Neural cell (in vitro differentiated cells): ENCODE data around the gene KCTD16.

Experiments used
- EP300 ChIP-seq: fragments of 450-650 bp; conservative IDR thresholded peaks from 2 replicates; pipeline ENCODE4 v1.6.1; 2014; ENCODE audit warnings: antibody characterized with exemption, mild to moderate bottlenecking, moderate library complexity; ENCODE audit not compliant: poor library complexity, severe bottlenecking
- EZH2 ChIP-seq: fragments of 200-600, 300-800 bp; shearing (Covaris generic), sonication (generic); IDR thresholded peaks from 2 replicates; pipeline ENCODE4 v1.6.1; 2014; ENCODE audit warnings: antibody characterized with exemption, low read length, borderline replicate concordance, mild to moderate bottlenecking; ENCODE audit not compliant: insufficient read depth, poor library complexity, severe bottlenecking
- MXI1 ChIP-seq: fragments of 450-650 bp; conservative IDR thresholded peaks from 2 replicates; pipeline ENCODE4 v1.6.1; 2014; ENCODE audit warnings: antibody characterized with exemption, mild to moderate bottlenecking; ENCODE audit not compliant: poor library complexity, severe bottlenecking
- POLR2AphosphoS5 ChIP-seq: IDR thresholded peaks from 2 replicates; pipeline ENCODE4 v1.6.1; 2012
- RAD21 ChIP-seq: fragments of 450-650 bp; conservative IDR thresholded peaks from 2 replicates; pipeline ENCODE4 v1.6.1; 2014; ENCODE audit warnings: antibody characterized with exemption, mild to moderate bottlenecking, moderate library complexity
- SMC3 ChIP-seq: fragments of 450-650 bp; conservative IDR thresholded peaks from 2 replicates; pipeline ENCODE4 v1.6.1; 2014; ENCODE audit warnings: antibody characterized with exemption, mild to moderate bottlenecking, moderate library complexity; ENCODE audit not compliant: poor library complexity
- TAF1 ChIP-seq: IDR thresholded peaks from 2 replicates; pipeline ENCODE4 v1.6.1; 2012; ENCODE audit warnings: low read depth
- TF ChIP-seq, protein P1 (sequence below): fragments of 450-650 bp; IDR thresholded peaks from 2 replicates; pipeline ENCODE4 v1.5.1; 2014; ENCODE audit warnings: antibody characterized with exemption, mild to moderate bottlenecking, moderate library complexity; ENCODE audit not compliant: poor library complexity, severe bottlenecking

GRCh38 chr5:144289277-144289676 is 118.6 kb downstream of the KCTD16 start:
- TF ChIP-seq, protein P1, sequence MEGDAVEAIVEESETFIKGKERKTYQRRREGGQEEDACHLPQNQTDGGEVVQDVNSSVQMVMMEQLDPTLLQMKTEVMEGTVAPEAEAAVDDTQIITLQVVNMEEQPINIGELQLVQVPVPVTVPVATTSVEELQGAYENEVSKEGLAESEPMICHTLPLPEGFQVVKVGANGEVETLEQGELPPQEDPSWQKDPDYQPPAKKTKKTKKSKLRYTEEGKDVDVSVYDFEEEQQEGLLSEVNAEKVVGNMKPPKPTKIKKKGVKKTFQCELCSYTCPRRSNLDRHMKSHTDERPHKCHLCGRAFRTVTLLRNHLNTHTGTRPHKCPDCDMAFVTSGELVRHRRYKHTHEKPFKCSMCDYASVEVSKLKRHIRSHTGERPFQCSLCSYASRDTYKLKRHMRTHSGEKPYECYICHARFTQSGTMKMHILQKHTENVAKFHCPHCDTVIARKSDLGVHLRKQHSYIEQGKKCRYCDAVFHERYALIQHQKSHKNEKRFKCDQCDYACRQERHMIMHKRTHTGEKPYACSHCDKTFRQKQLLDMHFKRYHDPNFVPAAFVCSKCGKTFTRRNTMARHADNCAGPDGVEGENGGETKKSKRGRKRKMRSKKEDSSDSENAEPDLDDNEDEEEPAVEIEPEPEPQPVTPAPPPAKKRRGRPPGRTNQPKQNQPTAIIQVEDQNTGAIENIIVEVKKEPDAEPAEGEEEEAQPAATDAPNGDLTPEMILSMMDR = no peak
- TF ChIP-seq TAF1 (no peak), EP300 (peak; percentile 54), RAD21 (no peak), EZH2 (no peak), SMC3 (no peak), POLR2AphosphoS5 (no peak), MXI1 (no peak)
